ENCODE data around the gene SEMG1.
A peak's percentile ranks its signal among the peaks of the same experiment; 100 is the strongest.

Gene SEMG1

DNA sequence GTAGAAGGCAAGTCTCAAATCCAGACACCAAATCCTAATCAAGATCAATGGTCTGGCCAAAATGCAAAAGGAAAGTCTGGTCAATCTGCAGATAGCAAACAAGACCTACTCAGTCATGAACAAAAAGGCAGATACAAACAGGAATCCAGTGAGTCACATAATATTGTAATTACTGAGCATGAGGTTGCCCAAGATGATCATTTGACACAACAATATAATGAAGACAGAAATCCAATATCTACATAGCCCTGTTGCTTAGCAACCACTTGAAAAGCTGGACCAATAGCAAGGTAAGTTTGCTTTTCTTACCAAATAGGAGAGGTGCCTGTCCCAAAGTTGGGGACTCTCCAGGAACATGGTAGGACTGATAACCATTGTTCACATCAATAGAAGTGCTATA, 16.3 kb downstream of the SEMG1 start:
- no peak for DNase-seq (ENCODE audit: low spot score)

DNA sequence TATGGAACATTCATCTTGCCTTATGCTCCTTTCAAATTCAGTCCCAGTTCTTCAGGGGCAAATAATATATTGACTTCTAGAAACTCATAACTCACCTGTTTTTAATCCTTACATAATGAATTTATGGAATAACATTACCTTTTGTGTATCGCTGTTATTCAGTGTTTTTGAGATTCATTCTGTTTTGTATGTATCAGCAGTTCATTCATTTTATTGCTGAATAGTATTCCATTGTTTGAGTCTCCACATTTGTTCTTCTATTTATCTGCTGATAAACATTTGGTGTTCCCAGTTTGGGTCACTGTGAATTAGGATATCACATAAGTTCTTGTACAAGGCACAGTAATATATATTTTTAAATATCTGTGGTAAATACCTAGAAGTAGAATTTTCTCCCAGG, 19.5 kb downstream of the SEMG1 start:
- DNase-seq (ENCODE audit: low spot score), result no peak

DNA sequence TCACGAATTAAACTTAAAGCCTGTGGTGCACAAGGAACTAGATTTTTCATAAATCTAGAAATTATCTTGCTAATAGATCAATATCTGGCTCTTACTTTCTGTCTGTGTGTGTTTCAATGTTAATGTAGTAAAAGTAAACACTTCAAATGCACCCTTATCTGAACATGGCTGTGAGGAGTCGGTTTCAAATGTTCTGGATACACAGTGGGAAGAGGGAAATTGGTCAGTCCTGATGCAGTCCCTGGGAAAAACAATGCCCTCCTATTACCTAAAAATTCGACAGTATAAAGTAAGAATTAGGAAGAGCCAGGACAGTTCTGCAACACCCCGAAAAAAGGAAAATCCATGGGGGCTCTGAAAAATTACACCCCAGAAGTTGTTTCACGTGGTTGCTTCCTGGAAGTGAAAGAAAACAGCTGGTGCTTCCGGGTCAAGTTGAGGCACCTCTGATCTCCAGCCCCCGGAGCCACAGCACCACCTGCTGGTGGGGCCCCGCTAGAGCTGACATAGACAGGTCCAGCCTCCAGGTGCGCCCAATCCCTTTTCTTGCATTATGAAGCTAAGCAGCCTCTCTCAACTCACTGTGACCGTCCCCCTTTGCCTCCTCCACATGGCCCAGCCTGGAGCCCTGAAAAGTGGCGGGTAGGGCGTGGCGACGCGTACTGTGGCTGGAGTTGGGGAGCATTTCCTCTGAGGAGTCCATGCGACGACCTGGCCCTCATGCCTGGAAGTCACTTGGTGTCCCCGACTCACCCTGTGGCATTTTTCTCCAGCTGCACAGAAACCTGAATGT, 22.6 kb downstream of the SEMG1 start:
- no peak for DNase-seq (ENCODE audit: low spot score)

DNA sequence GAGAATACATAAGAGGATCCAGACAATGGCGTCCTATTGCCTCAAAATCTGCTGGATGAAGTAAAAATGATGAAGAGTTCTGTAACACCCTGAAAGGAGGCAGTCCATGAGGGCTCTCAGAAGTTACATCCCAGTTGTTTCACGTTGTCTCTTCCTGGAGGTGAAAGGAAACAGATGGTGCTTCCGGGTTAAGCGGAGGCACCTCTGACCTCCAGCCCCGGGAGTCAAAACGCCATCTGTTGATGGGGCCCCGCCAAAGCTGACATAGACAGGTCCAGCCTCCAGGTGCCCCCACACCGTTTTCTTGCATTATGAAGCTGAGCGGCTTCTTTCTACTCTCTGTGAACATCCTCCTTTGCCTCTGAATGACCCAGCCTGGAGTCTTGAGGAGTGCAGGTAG, 23.8 kb downstream of the SEMG1 start:
- DNase-seq (ENCODE audit: low spot score), result no peak

DNA sequence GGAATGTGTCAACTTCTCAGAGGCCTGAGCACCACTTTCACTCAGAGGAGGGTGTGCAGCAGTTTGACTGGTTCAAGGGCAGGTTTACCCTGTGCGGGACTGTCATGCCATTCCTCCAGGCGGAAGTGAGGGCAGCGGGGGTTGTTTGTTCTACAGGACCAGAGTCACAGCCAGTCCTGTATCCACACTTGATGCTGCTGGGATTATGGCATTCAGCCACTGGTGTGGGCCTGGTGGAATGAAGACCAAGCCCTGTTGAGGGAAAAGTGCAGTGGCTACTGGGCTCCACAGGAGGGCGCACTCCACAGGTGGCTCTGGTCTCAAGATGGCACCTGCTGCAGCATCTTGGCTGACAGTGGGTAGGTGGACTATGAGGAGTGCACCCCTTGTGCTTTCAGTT, 29.2 kb downstream of the SEMG1 start:
- no peak for DNase-seq (ENCODE audit: low spot score)

DNA sequence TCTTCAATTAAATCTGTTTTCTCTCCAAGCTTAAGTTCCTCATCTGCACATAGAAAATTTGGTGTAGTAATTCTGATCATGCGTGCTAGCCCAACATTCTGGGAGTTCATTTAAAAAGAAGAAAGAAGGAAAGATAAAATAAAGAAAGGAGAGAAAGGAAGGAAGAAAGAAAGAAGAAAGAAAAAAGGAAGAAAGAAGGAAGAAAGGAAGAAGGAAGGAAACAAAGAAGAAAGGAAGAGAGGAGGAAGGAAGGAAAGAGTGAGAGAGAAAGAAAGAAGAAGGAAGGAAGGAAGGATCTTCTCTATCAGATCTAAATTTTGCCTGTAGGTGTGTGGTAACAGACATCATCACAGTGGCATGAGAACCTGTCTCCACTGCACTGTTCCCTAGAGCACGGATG, 31.3 kb downstream of the SEMG1 start:
- DNase-seq (ENCODE audit: low spot score), result no peak

DNA sequence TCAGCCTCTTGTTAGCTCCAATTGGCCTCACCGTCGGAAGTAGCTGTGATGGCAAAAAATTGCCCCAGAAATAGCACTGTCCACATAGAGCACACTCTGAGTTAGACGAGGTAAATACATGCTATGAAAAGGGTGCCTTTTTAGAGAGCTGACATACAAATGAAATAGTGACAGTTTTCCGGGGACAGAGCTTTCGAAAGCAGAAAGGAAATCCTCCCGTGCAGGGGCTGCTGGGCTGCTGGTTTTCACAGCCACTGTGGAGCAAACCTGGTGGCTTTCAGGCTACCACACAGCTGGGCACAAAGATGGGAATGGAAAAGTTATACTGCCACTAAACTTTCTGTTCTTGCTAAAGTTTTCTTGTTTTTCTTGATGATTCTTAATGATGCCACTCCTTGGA, 39.3 kb downstream of the SEMG1 start:
- DNase-seq (ENCODE audit: low spot score), result no peak

DNA sequence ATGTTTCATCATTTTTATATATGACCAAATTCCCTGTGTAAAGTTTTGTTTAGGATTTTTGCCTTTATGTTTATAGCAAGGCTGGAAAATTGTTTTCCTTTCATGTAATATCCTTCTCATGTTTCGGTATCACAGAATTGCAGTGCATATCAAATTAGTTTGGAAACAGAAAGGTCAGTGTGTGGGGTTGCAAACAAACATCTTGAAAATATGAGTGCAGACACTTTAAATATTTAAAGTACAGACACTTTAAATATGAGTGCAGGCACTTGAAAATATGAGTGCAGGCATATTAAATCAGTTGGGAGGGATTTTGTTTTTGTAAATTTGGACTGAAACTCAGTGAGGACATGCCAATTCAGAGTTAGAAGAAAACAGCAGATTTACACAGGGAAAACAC, 41.0 kb downstream of the SEMG1 start:
- DNase-seq (ENCODE audit: low spot score), result no peak

DNA sequence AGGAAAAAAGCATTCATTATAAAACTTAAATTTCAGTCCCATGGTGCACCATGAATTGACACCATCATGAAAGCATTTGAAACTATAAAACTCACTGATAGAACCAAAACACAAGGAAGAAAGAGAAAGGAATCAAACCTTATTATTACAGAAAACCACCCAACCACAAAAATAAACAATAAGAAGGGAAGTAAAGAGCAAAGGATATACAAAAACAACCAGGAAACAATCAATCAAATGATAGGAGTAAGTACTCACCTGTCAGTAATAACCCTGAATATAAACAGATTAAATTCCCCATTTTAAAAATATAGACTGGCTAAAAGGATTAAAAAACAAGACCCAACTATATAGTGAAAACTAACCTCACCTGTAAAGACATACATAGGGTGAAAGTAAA, 41.8 kb downstream of the SEMG1 start:
- DNase-seq (ENCODE audit: low spot score), result no peak

DNA sequence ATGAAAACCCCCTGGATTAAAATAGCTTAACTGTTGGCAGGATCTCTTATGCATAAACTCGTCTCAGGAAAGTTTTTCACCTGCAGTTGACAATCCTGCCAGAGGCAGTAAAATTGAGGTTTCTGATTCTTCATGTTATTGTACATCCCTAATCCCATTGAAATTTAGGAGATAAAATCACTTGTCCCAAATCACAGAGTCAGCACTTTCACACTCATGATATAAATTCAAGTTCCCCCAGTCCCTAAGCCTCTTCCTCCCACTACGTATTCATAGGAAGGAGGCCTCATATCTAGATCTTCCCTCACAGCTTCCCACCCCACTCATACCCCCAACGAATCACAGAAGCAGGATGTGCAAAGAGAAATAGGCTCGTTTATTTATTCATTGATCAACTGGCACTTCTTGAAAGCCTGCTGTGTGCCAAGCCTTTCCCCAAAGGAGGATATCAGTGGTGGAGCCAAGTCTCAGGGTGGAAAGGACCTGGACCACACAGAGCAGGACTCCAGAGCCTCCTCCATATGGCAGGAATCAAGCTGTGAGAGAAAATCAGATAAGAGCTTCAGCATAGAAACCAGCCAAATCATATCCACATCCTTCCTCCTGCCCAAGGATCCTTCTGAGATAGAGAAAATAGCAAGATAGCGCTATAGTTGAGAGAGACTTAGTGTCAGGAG, 45.2 kb downstream of the SEMG1 start:
- no peak for DNase-seq (ENCODE audit: low spot score)

DNA sequence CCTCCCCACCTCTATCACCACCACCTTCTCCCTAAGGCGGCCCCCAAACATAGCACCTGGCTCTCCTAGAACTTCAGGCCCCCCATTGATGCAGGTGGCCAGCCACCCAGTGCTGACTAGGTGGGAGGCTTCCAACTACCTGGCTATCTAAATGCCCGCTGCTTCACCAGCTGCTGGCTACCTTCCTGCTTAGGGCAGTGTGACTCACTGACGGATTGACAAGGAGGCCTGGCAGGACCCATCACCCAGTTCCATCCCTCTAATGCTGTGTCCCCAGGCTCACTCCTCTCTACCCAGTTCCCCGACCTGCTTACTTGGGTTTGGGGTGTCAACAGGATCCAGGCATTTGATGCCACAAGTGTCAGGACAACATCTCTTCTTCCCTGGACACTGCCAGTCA, 46.4 kb downstream of the SEMG1 start:
- no peak for DNase-seq (ENCODE audit: low spot score)

DNA sequence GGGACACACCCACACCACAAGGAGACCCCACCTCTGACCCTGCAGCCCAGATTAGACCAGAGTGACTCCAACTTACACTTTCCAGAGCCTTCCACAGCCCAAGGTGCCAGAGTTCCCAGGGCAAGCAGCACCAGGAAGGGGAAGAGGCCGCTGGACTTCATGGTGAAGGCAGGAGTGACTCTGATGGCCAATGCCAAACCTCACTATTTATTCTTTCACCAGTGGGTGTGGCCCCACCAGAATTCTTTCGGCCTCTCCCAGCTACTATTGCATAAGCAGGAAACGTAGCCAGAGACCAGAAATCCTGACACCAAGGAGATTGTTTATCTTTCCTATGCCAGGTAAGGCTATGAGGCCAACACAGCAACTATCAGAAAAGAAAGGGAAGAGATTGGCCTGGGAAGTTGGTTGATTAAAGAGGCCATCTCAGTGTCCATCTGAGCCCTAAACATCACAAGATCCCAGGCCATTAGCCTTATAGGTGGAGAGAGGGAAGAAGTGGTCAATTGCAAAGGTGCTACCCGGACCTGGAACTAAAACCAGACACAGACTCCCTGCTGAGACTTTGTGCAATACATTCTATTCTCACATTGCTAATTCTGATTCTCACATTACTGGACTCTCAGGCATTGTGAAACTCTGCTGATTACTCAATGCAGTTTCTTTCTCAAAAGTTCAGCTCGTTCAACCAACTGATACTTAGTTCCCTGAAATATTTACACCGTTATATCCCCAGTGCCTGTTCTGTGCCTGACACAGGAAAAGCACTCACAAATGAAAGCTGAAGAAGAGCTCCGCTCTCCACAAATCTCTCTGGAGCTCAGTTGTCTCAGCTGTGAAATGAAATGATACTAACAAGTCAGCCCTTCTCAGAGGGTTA, 47.8 kb downstream of the SEMG1 start, which contains the start of gene SLPI:
SLPI (minus strand) TSS at position 182 of the 880 bp plus-strand sequence; CDS start at position 161, 21 bp downstream.
- peak; percentile 34 for DNase-seq (ENCODE audit: low spot score)

DNA sequence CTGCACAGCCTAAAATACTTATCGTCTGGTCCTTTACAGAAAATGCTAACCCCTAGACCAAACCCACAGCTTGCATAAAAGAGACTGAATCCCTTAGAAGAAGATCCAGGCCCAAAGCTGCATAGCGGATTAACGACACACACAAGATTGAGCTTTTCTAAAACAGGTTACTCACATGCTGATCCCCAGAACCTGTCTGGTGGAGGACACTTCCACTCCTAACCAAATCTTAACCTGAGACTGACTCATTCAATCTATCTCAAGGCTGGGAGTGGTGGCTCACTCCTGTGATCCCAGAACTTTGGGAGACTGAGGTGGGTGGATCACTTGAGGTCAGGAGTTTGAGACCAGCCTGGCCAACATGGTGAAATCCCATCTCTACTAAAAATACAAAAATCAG, 50.3 kb downstream of the SEMG1 start:
- no peak for DNase-seq (ENCODE audit: low spot score)

DNA sequence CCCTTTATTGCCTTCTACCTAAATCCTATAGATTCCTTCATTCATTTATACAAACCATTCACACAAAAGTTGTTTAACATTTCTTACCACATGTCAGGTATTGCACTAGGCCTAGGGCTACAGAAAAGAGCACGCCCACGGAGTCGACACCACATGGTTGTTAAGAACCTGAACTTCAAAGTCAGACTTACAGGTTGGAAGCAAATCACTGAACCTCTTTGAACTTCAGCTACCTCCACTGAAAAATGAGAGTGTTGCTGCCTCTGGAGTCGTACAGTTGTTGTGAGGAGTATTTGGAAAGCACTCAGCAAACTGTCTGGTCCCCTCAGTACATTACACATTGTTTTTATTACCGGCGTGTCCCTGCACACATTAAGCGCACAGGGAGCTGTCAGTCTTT, 50.9 kb downstream of the SEMG1 start:
- DNase-seq (ENCODE audit: low spot score), result no peak

DNA sequence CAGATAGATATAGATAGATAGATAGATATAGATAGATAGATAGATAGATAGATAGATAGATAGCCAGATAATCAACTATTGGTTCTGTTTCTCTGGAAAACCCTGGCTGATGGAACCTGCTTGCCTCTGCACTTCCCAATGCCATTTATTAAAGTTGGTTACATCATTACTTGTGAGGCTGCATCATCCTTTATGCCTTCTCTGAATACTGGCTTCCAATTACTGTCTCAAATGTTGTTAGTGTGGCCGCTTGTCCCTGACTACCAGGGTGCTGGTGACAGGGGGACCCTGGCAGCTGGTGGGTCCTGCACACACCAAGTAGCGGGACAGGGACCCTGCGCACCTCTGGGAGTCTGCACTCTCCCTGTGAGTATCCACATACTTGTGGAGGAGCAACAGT, 51.4 kb downstream of the SEMG1 start:
- no peak for DNase-seq (ENCODE audit: low spot score)

DNA sequence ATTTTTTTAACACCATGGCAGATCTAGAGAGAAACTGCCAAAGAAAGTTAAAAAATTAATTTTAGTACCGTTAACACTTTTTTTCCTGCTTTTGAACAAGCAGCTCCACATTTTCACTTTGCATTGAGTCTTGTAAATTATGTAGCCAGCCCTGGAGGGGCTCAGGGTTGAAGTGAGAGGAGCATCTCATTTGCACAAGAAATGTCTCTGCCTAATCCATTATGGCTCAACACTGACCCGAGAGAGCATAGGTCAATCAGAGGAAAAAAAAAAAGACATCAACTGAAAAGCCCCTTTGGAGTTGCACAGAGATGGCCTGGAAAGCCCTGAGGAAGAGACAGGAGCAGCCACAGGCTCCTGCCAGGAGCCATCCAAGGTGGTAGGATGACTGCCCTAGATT, 51.8 kb downstream of the SEMG1 start:
- no peak for DNase-seq (ENCODE audit: low spot score)
